NCI-H2081 (cell line): Measurements from ENCODE around the gene UCN2.
"Not testable (repeated sequence)": the region's sequence is repeated elsewhere in the genome, so short reads cannot be mapped to it uniquely, and the experiment has no call there.

Source experiments
- DNase-seq, 2 experiments: peaks; one replicate each; lab custom pipeline; 2025; lab: John Stamatoyannopoulos, UW

Gene UCN2

GRCh38 chr3:48536116-48536515 lies 27.5 kb downstream of the UCN2 start:
- no peak for DNase-seq

- DNase-seq: no peak
These were observed 28.0 kb downstream of the UCN2 start for GRCh38 chr3:48535578-48535977.

GRCh38 chr3:48532977-48533337 lies 30.6 kb downstream of the UCN2 start:
- DNase-seq: no peak

- no peak for DNase-seq
These were observed 31.2 kb downstream of the UCN2 start for GRCh38 chr3:48532271-48532976.

- not testable (repeated sequence) for DNase-seq
These were observed 32.9 kb downstream of the UCN2 start for GRCh38 chr3:48530701-48531100.

- DNase-seq: no peak
These were observed 34.8 kb downstream of the UCN2 start for GRCh38 chr3:48528754-48529153.

- DNase-seq: no peak
These were observed 35.5 kb downstream of the UCN2 start for GRCh38 chr3:48528048-48528447.

- DNase-seq: no peak
These were observed 38.6 kb downstream of the UCN2 start for GRCh38 chr3:48524970-48525369.

GRCh38 chr3:48521635-48522034 lies 41.9 kb downstream of the UCN2 start:
- no peak for DNase-seq

GRCh38 chr3:48519277-48519643 lies 44.3 kb downstream of the UCN2 start:
- no peak for DNase-seq

GRCh38 chr3:48518638-48519276 lies 44.8 kb downstream of the UCN2 start:
- DNase-seq: no peak

- no peak for DNase-seq
These were observed 45.5 kb downstream of the UCN2 start for GRCh38 chr3:48518069-48518468.

GRCh38 chr3:48516571-48516970 lies 47.0 kb downstream of the UCN2 start:
- no peak for DNase-seq

- no peak for DNase-seq
These were observed 49.0 kb downstream of the UCN2 start for GRCh38 chr3:48514431-48515227.
